Measurements from ENCODE around the gene SEL1L.

DNA sequence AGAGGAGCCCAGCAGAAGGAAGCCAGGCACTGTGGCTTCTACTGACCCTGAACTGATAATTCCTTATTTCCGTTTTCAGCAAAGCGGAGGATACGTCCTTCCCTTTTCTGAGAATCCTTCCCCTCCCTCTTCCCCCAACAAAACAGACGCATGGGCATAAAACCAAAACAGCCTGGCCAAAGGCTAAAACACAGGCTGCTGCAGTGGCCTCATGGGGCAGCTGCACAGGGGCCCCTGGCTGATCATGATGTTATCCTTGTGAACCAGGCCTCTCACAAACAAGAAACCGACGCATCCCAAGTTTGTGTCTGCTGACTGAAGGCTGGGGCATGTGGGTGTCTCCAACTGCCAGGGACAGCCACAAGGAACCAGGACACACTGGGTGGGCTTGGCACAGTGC is 110.1 kb downstream of the SEL1L start:
- no peak for TF ChIP-seq POLR2A (IDR thresholded peaks at IDR 0.05)
- TF ChIP-seq, protein P1, sequence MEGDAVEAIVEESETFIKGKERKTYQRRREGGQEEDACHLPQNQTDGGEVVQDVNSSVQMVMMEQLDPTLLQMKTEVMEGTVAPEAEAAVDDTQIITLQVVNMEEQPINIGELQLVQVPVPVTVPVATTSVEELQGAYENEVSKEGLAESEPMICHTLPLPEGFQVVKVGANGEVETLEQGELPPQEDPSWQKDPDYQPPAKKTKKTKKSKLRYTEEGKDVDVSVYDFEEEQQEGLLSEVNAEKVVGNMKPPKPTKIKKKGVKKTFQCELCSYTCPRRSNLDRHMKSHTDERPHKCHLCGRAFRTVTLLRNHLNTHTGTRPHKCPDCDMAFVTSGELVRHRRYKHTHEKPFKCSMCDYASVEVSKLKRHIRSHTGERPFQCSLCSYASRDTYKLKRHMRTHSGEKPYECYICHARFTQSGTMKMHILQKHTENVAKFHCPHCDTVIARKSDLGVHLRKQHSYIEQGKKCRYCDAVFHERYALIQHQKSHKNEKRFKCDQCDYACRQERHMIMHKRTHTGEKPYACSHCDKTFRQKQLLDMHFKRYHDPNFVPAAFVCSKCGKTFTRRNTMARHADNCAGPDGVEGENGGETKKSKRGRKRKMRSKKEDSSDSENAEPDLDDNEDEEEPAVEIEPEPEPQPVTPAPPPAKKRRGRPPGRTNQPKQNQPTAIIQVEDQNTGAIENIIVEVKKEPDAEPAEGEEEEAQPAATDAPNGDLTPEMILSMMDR (IDR thresholded peaks at IDR 0.05): no peak
